Type B pancreatic cell (in vitro differentiated cells): Measurements from ENCODE around the gene RPTOR. TPM values are rescaled to one million over a fixed set of nuclear protein-coding genes. Genes with fewer than 3 reads are reported as not detected.
A peak's percentile ranks its signal among the peaks of the same experiment; 100 is the strongest.

Experiments
- DNase-seq: peaks from one replicate; pipeline ENCODE4 v3.0.0; 2021; ENCODE audit warnings: mixed read lengths; ENCODE audit not compliant: unreplicated experiment; ENCODE audit errors: extremely low spot score
- H3K27ac Mint-ChIP-seq: 2 replicates; pipeline ENCODE4 v1.8.0; 2021; ENCODE audit warnings: mild to moderate bottlenecking, mixed read lengths
- H3K27me3 Mint-ChIP-seq: 2 replicates; pipeline ENCODE4 v1.8.0; 2021; ENCODE audit warnings: mixed read lengths
- H3K36me3 Mint-ChIP-seq: 2 replicates; pipeline ENCODE4 v1.8.0; 2021; ENCODE audit warnings: mixed read lengths
- H3K4me1 Mint-ChIP-seq: one replicate; pipeline ENCODE4 v1.8.0; 2021; ENCODE audit warnings: mixed read lengths; ENCODE audit not compliant: unreplicated experiment
- H3K4me3 Mint-ChIP-seq: 2 replicates; pipeline ENCODE4 v1.8.0; 2021; ENCODE audit warnings: mild to moderate bottlenecking, mixed read lengths
- H3K9me3 Mint-ChIP-seq: 2 replicates; pipeline ENCODE4 v1.8.0; 2021; ENCODE audit warnings: mixed read lengths
- CTCF ChIP-seq: fragments of 200-600 bp; sonication (generic); conservative IDR thresholded peaks from 2 replicates; pipeline ENCODE4 v1.5.0; 2021; ENCODE audit warnings: antibody characterized with exemption, mild to moderate bottlenecking
- total RNA-seq: library from RNA; stranded (reverse); gene quantifications from 2 replicates; pipeline ENCODE4 v1.2.1, GENCODE V29; 2021; ENCODE audit warnings: low replicate concordance

The RPTOR gene
- total RNA-seq, 1 donor from 2014 or later: 39.8 TPM

DNA sequence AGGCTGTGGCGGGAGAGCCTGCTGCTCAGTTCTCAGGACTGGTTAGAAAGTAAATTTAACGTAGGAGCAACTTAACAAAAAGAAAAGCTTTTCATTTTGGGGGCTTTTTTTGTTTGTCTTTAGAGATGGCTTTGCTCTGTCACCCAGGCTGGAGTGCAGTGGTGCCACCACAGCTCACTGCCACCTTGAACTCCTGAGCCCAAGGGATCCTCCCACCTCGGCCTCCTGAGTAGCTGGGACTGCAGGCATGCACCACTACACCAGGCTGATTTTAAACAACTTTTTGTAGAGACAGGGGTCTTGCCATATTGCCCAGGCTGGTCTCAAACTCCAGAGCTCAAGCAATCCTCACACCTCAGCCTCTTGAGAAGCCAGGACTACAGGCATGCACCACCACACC lies 205.0 kb downstream of the RPTOR start:
- no peak overlapping the region for H3K4me3 Mint-ChIP-seq
- H3K9me3 Mint-ChIP-seq: no peaks in the 10 kb centered on the region
- no peak for DNase-seq
- H3K27ac Mint-ChIP-seq: no peak overlapping the region
- H3K27me3 Mint-ChIP-seq: no peaks in the 10 kb centered on the region
- TF ChIP-seq CTCF: no peak
- H3K4me1 Mint-ChIP-seq: peaks cover 26% of the 10 kb centered on the region
- peaks cover 19% of the 10 kb centered on the region for H3K36me3 Mint-ChIP-seq

DNA sequence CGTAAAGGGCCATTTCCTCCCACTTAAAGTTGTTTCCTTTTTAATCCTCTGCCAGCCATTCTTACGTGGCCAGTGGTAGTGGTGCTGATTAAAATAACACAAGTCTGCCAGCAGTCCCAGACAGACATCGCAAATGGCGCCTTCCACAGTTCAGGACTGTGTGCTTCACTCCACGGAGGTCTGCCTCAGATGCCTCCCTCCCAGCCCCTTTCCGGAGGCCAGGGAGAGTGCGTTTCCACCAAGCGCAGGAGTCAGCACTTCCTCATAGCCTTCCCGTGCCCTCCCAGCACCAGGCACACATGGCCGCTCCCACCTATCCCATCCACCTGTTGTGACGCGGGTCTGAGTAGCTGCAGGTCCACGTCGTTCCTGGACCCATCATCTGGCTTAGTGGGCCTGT lies 205.6 kb downstream of the RPTOR start:
- Mint-ChIP-seq H3K27ac (no peak overlapping the region), H3K27me3 (no peaks in the 10 kb centered on the region), H3K4me3 (no peak overlapping the region), H3K9me3 (no peaks in the 10 kb centered on the region), H3K4me1 (peaks cover 26% of the 10 kb centered on the region), H3K36me3 (peaks cover 21% of the 10 kb centered on the region)
- DNase-seq: no peak
- TF ChIP-seq CTCF: no peak

GRCh38 chr17:80751070-80751945 lies 206.7 kb downstream of the RPTOR start:
- Mint-ChIP-seq H3K36me3 (peaks cover 25% of the 10 kb centered on the region), H3K27ac (peak overlapping the region; percentile 32), H3K27me3 (no peaks in the 10 kb centered on the region), H3K9me3 (no peaks in the 10 kb centered on the region), H3K4me3 (no peak overlapping the region), H3K4me1 (peaks cover 26% of the 10 kb centered on the region)
- no peak for DNase-seq
- no peak for TF ChIP-seq CTCF

DNA sequence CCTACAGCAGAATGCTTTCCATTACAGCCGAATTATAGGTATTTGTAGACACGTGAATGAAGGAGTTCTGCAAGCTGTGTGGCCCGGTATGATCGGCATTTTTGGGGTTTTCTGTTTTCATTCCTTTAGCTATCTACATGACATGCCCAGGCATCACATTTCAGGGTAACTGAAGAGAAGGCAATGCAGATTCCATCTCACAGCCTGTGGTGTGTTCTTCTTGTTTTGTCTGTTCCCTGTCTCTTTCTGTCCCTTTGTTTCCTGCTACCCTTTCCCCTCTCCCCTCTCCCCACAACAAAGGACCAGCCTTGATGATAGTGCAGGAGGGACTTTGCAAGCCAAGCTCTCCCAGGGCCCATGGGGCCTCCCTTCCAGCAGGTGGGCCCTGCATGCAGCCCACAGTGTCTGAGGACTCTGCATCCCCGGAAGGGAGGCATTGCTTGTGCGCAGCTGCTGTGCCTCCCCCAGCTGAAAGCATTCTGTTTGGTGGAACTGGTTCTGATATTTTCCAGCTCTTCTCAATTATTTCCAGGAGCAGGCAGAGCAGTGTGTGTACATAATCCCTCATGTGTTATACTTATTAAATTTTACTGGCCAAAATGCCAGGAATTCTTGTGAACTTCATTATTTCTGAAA lies 207.4 kb downstream of the RPTOR start:
- Mint-ChIP-seq H3K4me3 (peak overlapping the region; percentile 49), H3K9me3 (no peaks in the 10 kb centered on the region), H3K36me3 (peaks cover 27% of the 10 kb centered on the region), H3K27ac (peak overlapping the region; percentile 32), H3K4me1 (peaks cover 26% of the 10 kb centered on the region), H3K27me3 (no peaks in the 10 kb centered on the region)
- TF ChIP-seq CTCF: no peak
- no peak for DNase-seq

GRCh38 chr17:80753685-80754345 lies 209.2 kb downstream of the RPTOR start:
- H3K27ac Mint-ChIP-seq: no peak overlapping the region
- peaks cover 26% of the 10 kb centered on the region for H3K4me1 Mint-ChIP-seq
- peak; percentile 49 for DNase-seq
- no peaks in the 10 kb centered on the region for H3K27me3 Mint-ChIP-seq
- TF ChIP-seq CTCF: no peak
- H3K4me3 Mint-ChIP-seq: no peak overlapping the region
- no peaks in the 10 kb centered on the region for H3K9me3 Mint-ChIP-seq
- peaks cover 32% of the 10 kb centered on the region for H3K36me3 Mint-ChIP-seq
